H9 (cell line): ENCODE measurements around the gene CFAP57. TPM values are rescaled to one million over a fixed set of nuclear protein-coding genes. Genes with fewer than 3 reads are reported as not detected.

Experiments used
- DNase-seq: peaks from one replicate; pipeline ENCODE4 v3.0.0-alpha.2; 2017
- H2AFZ ChIP-seq: one replicate; pipeline ENCODE4 v1.6.1; 2013; ENCODE audit warnings: mild to moderate bottlenecking, low read length, control low read depth, moderate library complexity
- H2AK5ac ChIP-seq: 2 replicates; pipeline ENCODE4 v1.6.1; 2013; ENCODE audit warnings: low read length, control low read depth, mixed read lengths; ENCODE audit not compliant: insufficient read length
- H2BK120ac ChIP-seq: one replicate; pipeline ENCODE4 v1.6.1; 2013; ENCODE audit warnings: low read depth, mild to moderate bottlenecking, low read length, control low read depth, inconsistent platforms; ENCODE audit not compliant: poor library complexity, severe bottlenecking
- H2BK12ac ChIP-seq: 2 replicates; pipeline ENCODE4 v1.6.1; 2013; ENCODE audit warnings: low read length, control low read depth, mixed read lengths, low read depth; ENCODE audit not compliant: insufficient read length
- H2BK15ac ChIP-seq: 2 replicates; pipeline ENCODE4 v1.6.1; 2013; ENCODE audit warnings: low read depth, low read length, control low read depth
- H2BK20ac ChIP-seq: one replicate; pipeline ENCODE4 v1.6.1; 2013; ENCODE audit warnings: low read depth, mild to moderate bottlenecking, low read length, control low read depth, inconsistent platforms; ENCODE audit not compliant: poor library complexity, severe bottlenecking
- H2BK5ac ChIP-seq: 2 replicates; pipeline ENCODE4 v1.6.1; 2013; ENCODE audit warnings: low read length, control low read depth, mixed read lengths; ENCODE audit not compliant: insufficient read length
- H3K14ac ChIP-seq: 2 replicates; pipeline ENCODE4 v1.6.1; 2013; ENCODE audit warnings: low read length, control low read depth; ENCODE audit not compliant: insufficient read depth
- H3K18ac ChIP-seq: 2 replicates; pipeline ENCODE4 v1.6.1; 2013; ENCODE audit warnings: low read depth, mild to moderate bottlenecking, mixed read lengths, low read length, control low read depth; ENCODE audit not compliant: insufficient read length
- H3K23ac ChIP-seq: 2 replicates; pipeline ENCODE4 v1.6.1; 2013; ENCODE audit warnings: low read length, control low read depth, mixed read lengths, low read depth; ENCODE audit not compliant: insufficient read length
- H3K23me2 ChIP-seq: 2 replicates; pipeline ENCODE4 v1.6.1; 2013; ENCODE audit warnings: low read depth, mild to moderate bottlenecking, mixed read lengths, low read length, control low read depth; ENCODE audit not compliant: insufficient read length, poor library complexity, severe bottlenecking
- H3K27ac ChIP-seq: 2 replicates; pipeline ENCODE4 v1.5.1; 2013; ENCODE audit warnings: low read length, control low read depth, mixed read lengths, low read depth; ENCODE audit not compliant: insufficient read length
- H3K27me3 ChIP-seq: 2 replicates; pipeline ENCODE4 v1.6.1; 2013; ENCODE audit warnings: low read length, control low read depth, inconsistent platforms; ENCODE audit not compliant: insufficient read depth
- H3K4ac ChIP-seq: 2 replicates; pipeline ENCODE4 v1.6.1; 2013; ENCODE audit warnings: low read depth, mild to moderate bottlenecking, control low read depth, inconsistent platforms, low read length, moderate library complexity
- H3K4me1 ChIP-seq: 2 replicates; pipeline ENCODE4 v1.6.1; 2013; ENCODE audit warnings: low read length, control low read depth, inconsistent platforms; ENCODE audit not compliant: insufficient read depth
- H3K4me2 ChIP-seq: 2 replicates; pipeline ENCODE4 v1.6.1; 2013; ENCODE audit warnings: low read length, control low read depth, mixed read lengths; ENCODE audit not compliant: insufficient read length, insufficient read depth
- H3K56ac ChIP-seq: 2 replicates; pipeline ENCODE4 v1.6.1; 2013; ENCODE audit warnings: low read depth, mild to moderate bottlenecking, mixed read lengths, low read length, control low read depth; ENCODE audit not compliant: insufficient read length
- H3K79me1 ChIP-seq: 2 replicates; pipeline ENCODE4 v1.6.1; 2013; ENCODE audit warnings: low read depth, mild to moderate bottlenecking, moderate library complexity, low read length, control low read depth, inconsistent platforms; ENCODE audit not compliant: insufficient read depth, poor library complexity, severe bottlenecking
- H3K79me2 ChIP-seq: 2 replicates; pipeline ENCODE4 v1.6.1; 2013; ENCODE audit warnings: low read length, control low read depth, inconsistent platforms; ENCODE audit not compliant: insufficient read depth
- H3K9ac ChIP-seq: 2 replicates; pipeline ENCODE4 v1.6.1; 2013; ENCODE audit warnings: low read length, control low read depth, mixed read lengths; ENCODE audit not compliant: insufficient read length; ENCODE audit errors: extremely low read depth
- H3K9me3 ChIP-seq: one replicate; pipeline ENCODE4 v1.6.1; 2013; ENCODE audit warnings: low read depth, low read length, inconsistent platforms; ENCODE audit not compliant: control insufficient read depth
- H3T11ph ChIP-seq: one replicate; pipeline ENCODE4 v1.6.1; 2013; ENCODE audit warnings: mild to moderate bottlenecking, low read length, control low read depth, inconsistent platforms
- H4K20me1 ChIP-seq: one replicate; pipeline ENCODE4 v1.6.1; 2013; ENCODE audit not compliant: control insufficient read depth, insufficient read length, insufficient read depth
- H4K5ac ChIP-seq: 2 replicates; pipeline ENCODE4 v1.6.1; 2013; ENCODE audit warnings: low read depth, mild to moderate bottlenecking, mixed read lengths, low read length, control low read depth; ENCODE audit not compliant: insufficient read length
- H4K8ac ChIP-seq: replicated peaks from 2 replicates; pipeline ENCODE4 v1.6.1; 2013; ENCODE audit warnings: low read length, control low read depth, mixed read lengths, low read depth; ENCODE audit not compliant: insufficient read length
- H4K91ac ChIP-seq: 2 replicates; pipeline ENCODE4 v1.6.1; 2013; ENCODE audit warnings: low read depth, mild to moderate bottlenecking, moderate library complexity, mixed read lengths, low read length, control low read depth; ENCODE audit not compliant: insufficient read length
- H3K27ac Mint-ChIP-seq, 3 experiments: 2 replicates in 2 of 3; 3 replicates in 1 of 3; pipeline ENCODE4 v1.8.0; 2020 to 2021; ENCODE audit warnings: mixed read lengths in 3 of 3, mild to moderate bottlenecking in 1 of 3, moderate library complexity in 1 of 3
- H3K27me3 Mint-ChIP-seq: 2 replicates; pipeline ENCODE4 v1.8.0; 2021; ENCODE audit warnings: low read depth, mild to moderate bottlenecking, moderate library complexity, mixed read lengths
- H3K36me3 Mint-ChIP-seq, 3 experiments: 2 replicates in 2 of 3; 3 replicates in 1 of 3; pipeline ENCODE4 v1.8.0; 2020 to 2021; ENCODE audit warnings: low read depth in 3 of 3, mixed read lengths in 3 of 3; ENCODE audit not compliant: insufficient read depth in 1 of 3
- H3K4me1 Mint-ChIP-seq, 2 experiments: 2 replicates each; pipeline ENCODE4 v1.8.0; 2020; ENCODE audit warnings: mixed read lengths in 2 of 2
- H3K4me3 Mint-ChIP-seq, 2 experiments: 2 replicates in 1 of 2; 3 replicates in 1 of 2; pipeline ENCODE4 v1.8.0; 2020 to 2021; ENCODE audit warnings: mild to moderate bottlenecking in 2 of 2, mixed read lengths in 2 of 2, moderate library complexity in 1 of 2
- H3K9me3 Mint-ChIP-seq, 2 experiments: 2 replicates in 1 of 2; 3 replicates in 1 of 2; pipeline ENCODE4 v1.8.0; 2020; ENCODE audit warnings: mild to moderate bottlenecking in 2 of 2, mixed read lengths in 2 of 2, moderate library complexity in 1 of 2
- total RNA-seq: library from RNA; stranded (reverse); gene quantifications from 2 replicates; pipeline ENCODE4 v1.2.1, GENCODE V29; 2021
- TF ChIP-seq, protein P1 (sequence below): fragments of 200-600 bp; sonication (generic); conservative IDR thresholded peaks from 3 replicates; pipeline ENCODE4 v1.8.0; 2021; ENCODE audit warnings: antibody characterized with exemption, mild to moderate bottlenecking

CFAP57 gene
- total RNA-seq, 1 experiment from 2014 or later = 0.33 TPM

DNA sequence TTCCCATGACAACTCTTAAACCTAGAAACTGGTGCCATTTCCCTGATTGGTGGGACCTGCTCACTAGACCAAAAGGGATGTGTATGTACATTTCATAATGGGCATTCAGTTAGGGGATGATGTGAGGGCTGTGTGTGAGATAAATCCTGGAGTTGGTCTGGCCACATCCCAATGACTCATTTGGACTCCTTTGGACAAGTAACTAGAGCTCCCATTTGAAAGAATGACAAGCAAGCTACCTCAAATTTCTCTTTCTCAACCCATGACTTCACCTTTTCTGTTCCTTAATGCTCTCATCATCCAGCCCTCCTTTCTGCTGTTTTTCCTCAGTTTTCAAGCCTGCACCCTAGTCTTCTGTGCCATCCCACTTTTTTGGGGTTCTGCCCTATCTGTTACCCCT is 27.9 kb upstream of the CFAP57 start:
- Histone ChIP-seq H4K20me1 (no peaks in the 10 kb centered on the region), H3T11ph (no peak overlapping the region), H4K8ac (no peak overlapping the region), H3K27ac (no peak overlapping the region), H3K4ac (no peak overlapping the region), H3K4me1 (peaks cover 2% of the 10 kb centered on the region; the same call in 1 of the 2 replicates), H2BK120ac (no peak overlapping the region), H3K14ac (no peak overlapping the region), H2BK5ac (no peak overlapping the region), H2BK12ac (no peak overlapping the region), H3K18ac (no peak overlapping the region), H3K4me2 (no peak overlapping the region), H2AFZ (no peak overlapping the region), H3K79me1 (no peaks in the 10 kb centered on the region), H2AK5ac (no peak overlapping the region), H2BK15ac (no peak overlapping the region), H4K5ac (no peak overlapping the region), H3K27me3 (no peaks in the 10 kb centered on the region), H3K79me2 (no peaks in the 10 kb centered on the region), H2BK20ac (no peak overlapping the region), H3K9me3 (no peaks in the 10 kb centered on the region), H3K9ac (no peak overlapping the region), H3K23ac (no peak overlapping the region), H4K91ac (no peak overlapping the region), H3K23me2 (peaks cover 7% of the 10 kb centered on the region), H3K56ac (no peak overlapping the region)
- H3K4me1 Mint-ChIP-seq = peaks cover 24 to 33% of the 10 kb centered on the region in 2 experiments
- peaks cover 3% of the 10 kb centered on the region; the same call in 1 of the 2 replicates for H3K27me3 Mint-ChIP-seq
- no peak for DNase-seq
- TF ChIP-seq, protein P1, sequence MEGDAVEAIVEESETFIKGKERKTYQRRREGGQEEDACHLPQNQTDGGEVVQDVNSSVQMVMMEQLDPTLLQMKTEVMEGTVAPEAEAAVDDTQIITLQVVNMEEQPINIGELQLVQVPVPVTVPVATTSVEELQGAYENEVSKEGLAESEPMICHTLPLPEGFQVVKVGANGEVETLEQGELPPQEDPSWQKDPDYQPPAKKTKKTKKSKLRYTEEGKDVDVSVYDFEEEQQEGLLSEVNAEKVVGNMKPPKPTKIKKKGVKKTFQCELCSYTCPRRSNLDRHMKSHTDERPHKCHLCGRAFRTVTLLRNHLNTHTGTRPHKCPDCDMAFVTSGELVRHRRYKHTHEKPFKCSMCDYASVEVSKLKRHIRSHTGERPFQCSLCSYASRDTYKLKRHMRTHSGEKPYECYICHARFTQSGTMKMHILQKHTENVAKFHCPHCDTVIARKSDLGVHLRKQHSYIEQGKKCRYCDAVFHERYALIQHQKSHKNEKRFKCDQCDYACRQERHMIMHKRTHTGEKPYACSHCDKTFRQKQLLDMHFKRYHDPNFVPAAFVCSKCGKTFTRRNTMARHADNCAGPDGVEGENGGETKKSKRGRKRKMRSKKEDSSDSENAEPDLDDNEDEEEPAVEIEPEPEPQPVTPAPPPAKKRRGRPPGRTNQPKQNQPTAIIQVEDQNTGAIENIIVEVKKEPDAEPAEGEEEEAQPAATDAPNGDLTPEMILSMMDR = no peak
- peak overlapping the region in 1 of 3 experiments; percentile 23; a peak in 1 of 7 replicates for H3K27ac Mint-ChIP-seq
- H3K9me3 Mint-ChIP-seq = no peaks in the 10 kb centered on the region; a peak in 1 of 5 replicates
- H3K4me3 Mint-ChIP-seq = no peak overlapping the region
- peaks cover 0 to 10% (median 6%) of the 10 kb centered on the region in 3 experiments; a peak in 3 of 7 replicates for H3K36me3 Mint-ChIP-seq
